Activated T-helper 1 cell treated with anti-CD3 and anti-CD28 coated beads, Interleukin-2, amount 50 U/mL, for 16 hours (primary cell): Measurements from ENCODE around the gene NLRP4.

Experiments used
- DNase-seq, 2 donors: peaks; one replicate each; pipeline ENCODE4 v3.0.0-alpha.2; 2020; ENCODE audit warnings: low read depth in 1 of 2, low spot score in 1 of 2

The NLRP4 gene, protein sequence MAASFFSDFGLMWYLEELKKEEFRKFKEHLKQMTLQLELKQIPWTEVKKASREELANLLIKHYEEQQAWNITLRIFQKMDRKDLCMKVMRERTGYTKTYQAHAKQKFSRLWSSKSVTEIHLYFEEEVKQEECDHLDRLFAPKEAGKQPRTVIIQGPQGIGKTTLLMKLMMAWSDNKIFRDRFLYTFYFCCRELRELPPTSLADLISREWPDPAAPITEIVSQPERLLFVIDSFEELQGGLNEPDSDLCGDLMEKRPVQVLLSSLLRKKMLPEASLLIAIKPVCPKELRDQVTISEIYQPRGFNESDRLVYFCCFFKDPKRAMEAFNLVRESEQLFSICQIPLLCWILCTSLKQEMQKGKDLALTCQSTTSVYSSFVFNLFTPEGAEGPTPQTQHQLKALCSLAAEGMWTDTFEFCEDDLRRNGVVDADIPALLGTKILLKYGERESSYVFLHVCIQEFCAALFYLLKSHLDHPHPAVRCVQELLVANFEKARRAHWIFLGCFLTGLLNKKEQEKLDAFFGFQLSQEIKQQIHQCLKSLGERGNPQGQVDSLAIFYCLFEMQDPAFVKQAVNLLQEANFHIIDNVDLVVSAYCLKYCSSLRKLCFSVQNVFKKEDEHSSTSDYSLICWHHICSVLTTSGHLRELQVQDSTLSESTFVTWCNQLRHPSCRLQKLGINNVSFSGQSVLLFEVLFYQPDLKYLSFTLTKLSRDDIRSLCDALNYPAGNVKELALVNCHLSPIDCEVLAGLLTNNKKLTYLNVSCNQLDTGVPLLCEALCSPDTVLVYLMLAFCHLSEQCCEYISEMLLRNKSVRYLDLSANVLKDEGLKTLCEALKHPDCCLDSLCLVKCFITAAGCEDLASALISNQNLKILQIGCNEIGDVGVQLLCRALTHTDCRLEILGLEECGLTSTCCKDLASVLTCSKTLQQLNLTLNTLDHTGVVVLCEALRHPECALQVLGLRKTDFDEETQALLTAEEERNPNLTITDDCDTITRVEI

GRCh38 chr19:55836340-55836739 lies at the start of gene NLRP4:
NLRP4 (plus strand) TSS chr19:55836540; CDS start chr19:55852081, 15,541 bp downstream.
- DNase-seq, result no peak

GRCh38 chr19:55795021-55795420 lies 41.3 kb upstream of the NLRP4 start:
- no peak for DNase-seq

DNA sequence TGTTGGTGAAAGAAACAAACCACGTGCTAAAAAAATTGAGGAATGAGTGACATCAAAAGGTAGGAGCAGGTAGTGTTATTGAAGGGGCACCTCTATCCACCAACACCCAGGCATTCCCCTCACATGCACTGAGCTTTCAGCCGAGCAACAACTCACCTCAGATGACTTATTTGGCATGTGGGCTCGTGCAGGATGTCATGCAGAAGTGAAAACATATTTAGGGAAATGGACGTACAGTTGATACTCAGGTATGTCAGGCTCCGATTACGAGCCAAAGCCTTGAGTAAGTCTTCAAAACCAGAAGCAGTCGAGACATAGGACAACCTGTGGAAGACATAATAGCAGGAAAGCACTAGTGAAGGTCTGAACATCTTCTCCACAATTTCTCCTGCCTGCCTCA lies 34.9 kb upstream of the NLRP4 start:
- DNase-seq, result no peak

GRCh38 chr19:55802281-55802680 lies 34.1 kb upstream of the NLRP4 start:
- no peak for DNase-seq

DNA sequence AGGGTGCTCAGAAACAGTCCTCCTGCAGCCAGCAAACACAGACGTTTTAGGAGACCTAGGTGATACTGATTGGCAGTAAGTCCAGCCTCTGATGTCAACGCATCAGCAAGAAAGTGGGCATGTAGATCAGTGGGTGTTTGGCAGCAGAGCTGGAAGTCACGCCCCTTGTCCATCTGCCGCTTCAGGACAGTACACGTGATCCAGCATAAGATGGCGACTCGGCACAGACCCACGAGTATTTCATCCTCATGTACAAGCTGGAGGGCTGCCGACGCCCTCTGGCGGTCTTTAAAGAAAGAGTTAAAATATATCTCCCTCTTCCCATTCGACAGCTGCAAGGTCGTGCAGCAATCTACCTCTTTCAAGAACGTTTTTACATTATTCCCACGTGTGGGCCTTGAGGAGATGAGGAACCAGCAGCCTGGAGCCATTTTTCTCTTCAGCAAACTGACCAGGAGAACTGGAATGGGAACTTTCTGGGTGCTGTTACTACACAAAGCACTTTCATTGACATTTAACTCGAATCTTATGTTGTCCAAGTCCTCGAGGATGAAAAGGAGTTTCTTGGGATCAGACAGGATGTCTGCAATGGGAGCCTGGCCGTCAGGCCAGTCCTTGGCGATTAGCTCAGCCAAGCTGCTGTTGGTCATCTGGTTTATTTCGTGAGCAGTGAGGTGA lies 26.8 kb upstream of the NLRP4 start:
- no peak for DNase-seq

GRCh38 chr19:55811340-55811739 lies 25.0 kb upstream of the NLRP4 start:
- no peak for DNase-seq

- no peak for DNase-seq
These were observed 23.9 kb upstream of the NLRP4 start for GRCh38 chr19:55812449-55812848.

- DNase-seq, result no peak
These were observed 22.4 kb upstream of the NLRP4 start for GRCh38 chr19:55813906-55814305.

DNA sequence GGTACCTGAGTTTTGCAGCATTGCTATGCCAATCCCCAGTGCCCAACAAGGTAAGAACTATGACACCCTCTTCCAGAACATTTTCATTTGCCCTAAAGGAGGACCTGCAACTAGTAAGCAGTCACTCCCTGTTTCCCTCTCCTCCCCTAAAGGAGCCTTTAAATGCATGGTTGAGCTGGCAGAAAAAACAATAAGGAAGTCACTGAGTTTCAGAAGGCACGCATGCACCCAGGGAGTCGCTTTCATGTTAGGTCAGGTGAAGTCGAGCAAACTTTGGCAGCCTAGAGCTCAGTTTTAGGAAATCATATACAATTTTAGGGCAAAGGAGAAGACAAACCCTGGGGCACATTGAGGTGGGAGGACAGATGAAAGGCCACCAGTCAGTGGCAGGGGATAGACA lies 16.3 kb upstream of the NLRP4 start:
- no peak for DNase-seq

GRCh38 chr19:55830656-55831055 lies 5.7 kb upstream of the NLRP4 start:
- DNase-seq, result no peak

GRCh38 chr19:55831846-55832245 lies 4.5 kb upstream of the NLRP4 start, which contains the start of gene NLRP11:
NLRP11 (minus strand) TSS chr19:55831999; CDS start chr19:55818174, 13,825 bp downstream.
- no peak for DNase-seq

DNA sequence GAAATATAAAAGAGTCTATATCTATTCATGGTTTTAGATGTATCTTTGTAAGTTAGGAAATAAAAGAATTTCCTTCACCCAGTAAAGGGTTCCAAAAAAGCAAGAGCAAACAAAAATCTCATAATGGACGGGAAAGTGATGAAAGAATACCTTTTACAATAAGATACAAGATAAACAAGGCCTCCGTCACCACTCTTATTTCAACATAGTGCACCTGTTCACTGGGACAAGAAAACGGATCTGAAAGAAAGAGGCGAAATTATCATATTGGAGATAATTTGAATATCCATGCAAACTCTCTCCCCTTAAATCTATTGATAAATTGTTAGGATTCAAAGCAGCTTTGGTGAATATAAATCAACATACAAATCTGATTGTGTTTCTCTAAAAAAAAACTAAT lies 3.7 kb upstream of the NLRP4 start:
- no peak for DNase-seq

DNA sequence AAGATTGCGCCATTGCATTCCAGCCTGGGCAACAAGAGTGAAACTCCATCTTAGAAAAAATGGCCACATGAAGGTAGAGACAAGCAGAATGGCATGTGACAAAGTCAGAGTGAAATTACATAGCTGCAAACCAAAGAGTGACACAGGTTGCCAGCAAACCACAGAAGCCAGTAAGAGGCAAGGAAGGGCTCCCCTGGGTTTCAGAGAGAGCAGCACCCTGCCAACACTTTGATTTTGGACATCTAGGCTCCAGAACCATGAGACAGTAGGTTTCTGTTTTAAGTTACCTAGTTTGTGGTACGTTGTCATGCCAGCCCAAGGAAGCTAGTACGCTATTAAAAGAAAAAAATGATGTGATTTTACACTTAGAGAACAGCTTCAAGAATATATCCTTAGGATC lies 1.9 kb downstream of the NLRP4 start:
- no peak for DNase-seq

DNA sequence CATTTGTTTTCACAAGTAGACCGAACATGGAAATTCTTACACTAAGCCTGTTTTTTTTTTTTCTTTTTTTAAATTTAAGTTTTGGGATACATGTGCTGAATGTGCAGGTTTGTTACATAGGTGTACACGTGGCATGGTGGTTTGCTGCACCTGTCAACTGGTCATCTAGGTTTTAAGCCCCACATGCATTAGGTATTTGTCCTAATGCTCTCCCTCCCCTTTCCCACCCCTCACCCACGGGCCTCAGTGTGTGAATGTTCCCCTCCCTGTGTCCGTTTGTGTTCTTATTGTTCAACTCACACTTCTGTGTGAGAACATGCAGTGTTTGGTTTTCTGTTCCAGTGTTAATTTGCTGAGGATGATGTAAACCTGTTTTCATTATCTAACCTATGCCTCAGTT lies 2.6 kb downstream of the NLRP4 start:
- no peak for DNase-seq

DNA sequence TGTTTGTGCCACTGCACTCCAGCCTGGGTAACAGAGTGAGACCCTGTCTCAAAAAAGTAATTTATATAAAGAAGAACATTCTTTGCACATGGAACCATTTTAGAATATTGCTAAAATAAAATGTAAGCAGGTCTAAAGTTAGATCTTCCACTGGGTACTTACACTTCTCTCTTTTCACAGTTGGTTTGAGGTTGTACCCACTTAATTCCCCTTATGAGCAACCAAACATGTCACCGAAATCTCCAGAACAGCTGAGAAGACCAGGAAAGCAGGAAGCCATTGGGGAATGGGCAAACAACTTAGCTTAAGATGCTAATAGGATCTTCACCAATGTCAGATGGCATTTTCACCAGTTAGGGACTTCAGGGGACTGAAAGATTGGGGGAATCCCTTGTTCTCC lies 18.8 kb downstream of the NLRP4 start:
- no peak for DNase-seq

- DNase-seq, result no peak
These were observed 20.8 kb downstream of the NLRP4 start for GRCh38 chr19:55857149-55857548.

DNA sequence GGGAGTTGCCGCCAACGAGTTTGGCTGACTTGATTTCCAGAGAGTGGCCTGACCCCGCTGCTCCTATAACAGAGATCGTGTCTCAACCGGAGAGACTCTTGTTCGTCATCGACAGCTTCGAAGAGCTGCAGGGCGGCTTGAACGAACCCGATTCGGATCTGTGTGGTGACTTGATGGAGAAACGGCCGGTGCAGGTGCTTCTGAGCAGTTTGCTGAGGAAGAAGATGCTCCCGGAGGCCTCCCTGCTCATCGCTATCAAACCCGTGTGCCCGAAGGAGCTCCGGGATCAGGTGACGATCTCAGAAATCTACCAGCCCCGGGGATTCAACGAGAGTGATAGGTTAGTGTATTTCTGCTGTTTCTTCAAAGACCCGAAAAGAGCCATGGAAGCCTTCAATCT lies 21.6 kb downstream of the NLRP4 start:
- DNase-seq, result no peak

GRCh38 chr19:55858401-55858800 lies 22.1 kb downstream of the NLRP4 start:
- DNase-seq, result no peak

DNA sequence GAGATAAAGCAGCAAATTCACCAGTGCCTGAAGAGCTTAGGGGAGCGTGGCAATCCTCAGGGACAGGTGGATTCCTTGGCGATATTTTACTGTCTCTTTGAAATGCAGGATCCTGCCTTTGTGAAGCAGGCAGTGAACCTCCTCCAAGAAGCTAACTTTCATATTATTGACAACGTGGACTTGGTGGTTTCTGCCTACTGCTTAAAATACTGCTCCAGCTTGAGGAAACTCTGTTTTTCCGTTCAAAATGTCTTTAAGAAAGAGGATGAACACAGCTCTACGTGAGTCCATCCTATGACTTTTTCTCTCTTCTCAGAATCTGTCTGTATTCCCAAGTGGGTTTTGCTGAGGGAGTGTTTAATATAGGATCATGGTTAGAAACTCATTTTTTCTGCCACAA lies 22.6 kb downstream of the NLRP4 start:
- DNase-seq, result no peak

- DNase-seq, result no peak
These were observed 30.2 kb downstream of the NLRP4 start for GRCh38 chr19:55866521-55866920.

GRCh38 chr19:55867101-55867500 lies 30.8 kb downstream of the NLRP4 start:
- DNase-seq, result no peak
